HEK293 (cell line): Measurements from ENCODE around the gene NELFB.

Experiments
- CTCF ChIA-PET: fragments of 350-600 bp; formaldehyde crosslinking; extraction: SDS; loops from one replicate; lab custom pipeline; 2021; ENCODE audit warnings: antibody characterized with exemption; lab: Yijun Ruan, JAX
- POLR2A ChIA-PET: fragments of 300-600 bp; formaldehyde crosslinking; extraction: SDS; loops from one replicate; lab custom pipeline; 2020; ENCODE audit warnings: antibody characterized with exemption, inconsistent platforms; lab: Yijun Ruan, JAX
- H3K27ac ChIP-seq: fragments of 200-500 bp; sonication (Bioruptor generic); 2 replicates; pipeline ENCODE4 v1.5.1; 2014; ENCODE audit warnings: low read depth, low read length, control low read depth, inconsistent platforms; ENCODE audit errors: extremely low read depth
- H3K36me3 ChIP-seq, 2 experiments: fragments of 200-500 bp in 1 of 2; sonication (Bioruptor generic) in 1 of 2; 1 replicate in 1 of 2; 2 replicates in 1 of 2; pipeline ENCODE4 v1.5.1; 2014 to 2017; ENCODE audit warnings: inconsistent platforms in 2 of 2, low read length in 2 of 2; ENCODE audit not compliant: control insufficient read depth in 2 of 2, insufficient read depth in 1 of 2
- H3K4me1 ChIP-seq: fragments of 200-500 bp; sonication (Bioruptor generic); 2 replicates; pipeline ENCODE4 v1.5.1; 2014; ENCODE audit warnings: mild to moderate bottlenecking, low read length, inconsistent platforms; ENCODE audit not compliant: control insufficient read depth, insufficient read depth
- H3K4me3 ChIP-seq: 2 replicates; pipeline ENCODE4 v1.5.1; 2011; ENCODE audit warnings: low read depth, mild to moderate bottlenecking, control low read depth, low read length, moderate library complexity
- H3K9me3 ChIP-seq: fragments of 200-500 bp; sonication (Bioruptor generic); 2 replicates; pipeline ENCODE4 v1.5.1; 2014; ENCODE audit warnings: low read depth, low read length, inconsistent platforms; ENCODE audit not compliant: control insufficient read depth, insufficient read depth
- EGR2 ChIP-seq: fragments of 450-650 bp; formaldehyde crosslinking; IDR thresholded peaks from 2 replicates; pipeline ENCODE4 v1.5.1; 2016; ENCODE audit warnings: low read depth, missing biosample characterization, missing genetic modification characterization
- GLIS1 ChIP-seq: fragments of 450-650 bp; formaldehyde crosslinking; IDR thresholded peaks from 2 replicates; pipeline ENCODE4 v1.5.1; 2016; ENCODE audit warnings: missing biosample characterization, missing genetic modification characterization
- HIC1 ChIP-seq: fragments of 450-650 bp; formaldehyde crosslinking; IDR thresholded peaks from 2 replicates; pipeline ENCODE4 v1.5.1; 2016; ENCODE audit warnings: missing biosample characterization, missing genetic modification characterization
- HOXA7 ChIP-seq: sonication (generic); formaldehyde crosslinking; IDR thresholded peaks from 2 replicates; pipeline ENCODE4 v1.8.1; 2022; ENCODE audit warnings: missing genetic modification reagents, borderline replicate concordance
- HOXC10 ChIP-seq: sonication (generic); formaldehyde crosslinking; IDR thresholded peaks from 2 replicates; pipeline ENCODE4 v1.8.1; 2023; ENCODE audit warnings: mild to moderate bottlenecking, missing genetic modification reagents
- INSM2 ChIP-seq: fragments of 450-650 bp; formaldehyde crosslinking; IDR thresholded peaks from 2 replicates; pipeline ENCODE4 v1.5.1; 2016; ENCODE audit warnings: missing biosample characterization, missing genetic modification characterization
- KLF1 ChIP-seq: fragments of 450-650 bp; formaldehyde crosslinking; IDR thresholded peaks from 2 replicates; pipeline ENCODE4 v1.5.1; 2016; ENCODE audit warnings: missing biosample characterization, missing genetic modification characterization
- MEIS1 ChIP-seq: sonication (generic); formaldehyde crosslinking; IDR thresholded peaks from 2 replicates; pipeline ENCODE4 v1.8.1; 2022; ENCODE audit warnings: missing genetic modification reagents, mild to moderate bottlenecking, borderline replicate concordance
- SCRT2 ChIP-seq: fragments of 450-650 bp; formaldehyde crosslinking; IDR thresholded peaks from 2 replicates; pipeline ENCODE4 v1.5.1; 2016; ENCODE audit warnings: missing biosample characterization, missing genetic modification characterization
- SP2 ChIP-seq: fragments of 450-650 bp; formaldehyde crosslinking; IDR thresholded peaks from 2 replicates; pipeline ENCODE4 v1.5.1; 2016; ENCODE audit warnings: missing biosample characterization, missing genetic modification characterization
- ZBTB8A ChIP-seq: fragments of 450-650 bp; formaldehyde crosslinking; IDR thresholded peaks from 2 replicates; pipeline ENCODE4 v1.5.1; 2016; ENCODE audit warnings: missing biosample characterization, missing genetic modification characterization
- ZFP41 ChIP-seq: fragments of 450-650 bp; formaldehyde crosslinking; IDR thresholded peaks from 2 replicates; pipeline ENCODE4 v1.5.1; 2016; ENCODE audit warnings: missing biosample characterization, missing genetic modification characterization, borderline replicate concordance
- ZIC2 ChIP-seq: fragments of 450-650 bp; formaldehyde crosslinking; IDR thresholded peaks from 2 replicates; pipeline ENCODE4 v1.5.1; 2016; ENCODE audit warnings: missing biosample characterization, missing genetic modification characterization
- ZNF114 ChIP-seq: fragments of 450-650 bp; formaldehyde crosslinking; IDR thresholded peaks from 2 replicates; pipeline ENCODE4 v1.5.0; 2017; ENCODE audit warnings: missing biosample characterization, missing genetic modification characterization
- ZNF138 ChIP-seq: fragments of 450-650 bp; formaldehyde crosslinking; IDR thresholded peaks from 2 replicates; pipeline ENCODE4 v1.5.1; 2016; ENCODE audit warnings: missing biosample characterization, missing genetic modification characterization, borderline replicate concordance
- ZNF148 ChIP-seq: fragments of 450-650 bp; formaldehyde crosslinking; IDR thresholded peaks from 2 replicates; pipeline ENCODE4 v1.5.0; 2017; ENCODE audit warnings: missing biosample characterization, missing genetic modification characterization, borderline replicate concordance
- ZNF157 ChIP-seq: fragments of 450-650 bp; formaldehyde crosslinking; IDR thresholded peaks from 2 replicates; pipeline ENCODE4 v1.5.1; 2016; ENCODE audit warnings: missing biosample characterization, missing genetic modification characterization
- ZNF292 ChIP-seq: fragments of 450-650 bp; formaldehyde crosslinking; IDR thresholded peaks from 2 replicates; pipeline ENCODE4 v1.5.1; 2016; ENCODE audit warnings: low read depth, missing biosample characterization, missing genetic modification characterization, borderline replicate concordance
- ZNF302 ChIP-seq: fragments of 450-650 bp; formaldehyde crosslinking; IDR thresholded peaks from 2 replicates; pipeline ENCODE4 v1.5.1; 2016; ENCODE audit warnings: missing biosample characterization, missing genetic modification characterization, low read depth
- ZNF404 ChIP-seq: fragments of 450-650 bp; formaldehyde crosslinking; IDR thresholded peaks from 2 replicates; pipeline ENCODE4 v1.5.1; 2017; ENCODE audit warnings: missing biosample characterization, missing genetic modification characterization
- ZNF423 ChIP-seq: fragments of 450-650 bp; formaldehyde crosslinking; IDR thresholded peaks from 2 replicates; pipeline ENCODE4 v1.5.1; 2016; ENCODE audit warnings: missing biosample characterization, missing genetic modification characterization
- ZNF513 ChIP-seq: fragments of 450-650 bp; IDR thresholded peaks from 2 replicates; pipeline ENCODE4 v1.5.1; 2018; ENCODE audit warnings: missing biosample characterization, missing genetic modification characterization
- ZNF549 ChIP-seq: fragments of 450-650 bp; IDR thresholded peaks from 2 replicates; pipeline ENCODE4 v1.5.1; 2018; ENCODE audit warnings: missing biosample characterization, missing genetic modification characterization, mild to moderate bottlenecking, inconsistent platforms, moderate library complexity
- ZNF561 ChIP-seq: fragments of 450-650 bp; IDR thresholded peaks from 2 replicates; pipeline ENCODE4 v1.5.1; 2018; ENCODE audit warnings: missing biosample characterization, missing genetic modification characterization, borderline replicate concordance
- ZNF624 ChIP-seq: fragments of 450-650 bp; formaldehyde crosslinking; IDR thresholded peaks from 2 replicates; pipeline ENCODE4 v1.5.1; 2017; ENCODE audit warnings: missing biosample characterization, missing genetic modification characterization
- ZNF639 ChIP-seq: fragments of 450-650 bp; formaldehyde crosslinking; IDR thresholded peaks from 2 replicates; pipeline ENCODE4 v1.5.1; 2016; ENCODE audit warnings: missing biosample characterization, missing genetic modification characterization
- ZNF664 ChIP-seq: fragments of 450-650 bp; formaldehyde crosslinking; IDR thresholded peaks from 2 replicates; pipeline ENCODE4 v1.5.1; 2016; ENCODE audit warnings: missing biosample characterization, missing genetic modification characterization
- ZNF768 ChIP-seq: fragments of 450-650 bp; formaldehyde crosslinking; IDR thresholded peaks from 2 replicates; pipeline ENCODE4 v1.5.1; 2018; ENCODE audit warnings: missing biosample characterization, mild to moderate bottlenecking, missing genetic modification characterization

Gene NELFB

GRCh38 chr9:137311171-137311985, 56.3 kb downstream of the NELFB start:
- ChIA-PET POLR2A (interaction anchor here (1.3 to 5.4 kb wide), 3 partner anchors 9 to 68 kb away, joined by 3 to 40 read pairs (median 4); partner anchors contain the start of gene NRARP), CTCF (interaction anchor here (0.8 to 2.1 kb wide), 2 partner anchors 9 kb away, joined by 6 read pairs; partner anchors contain the start of gene NRARP)
- TF ChIP-seq ZNF664 (tag by site-specific recombination) (no peak), ZNF292 (tag by site-specific recombination) (no peak), SCRT2 (tag by site-specific recombination) (0 out of 2 replicates have a peak, but pooled peaks have one; percentile 26), ZNF302 (tag by site-specific recombination) (no peak), INSM2 (tag by site-specific recombination) (no peak), ZNF561 (tag by site-specific recombination) (no peak), EGR2 (tag by site-specific recombination) (no peak), ZNF639 (tag by site-specific recombination) (no peak), ZIC2 (tag by site-specific recombination) (peak; percentile 34), ZBTB8A (peak; percentile 14; the same call in 1 of the 2 replicates), HOXA7 (CRISPR knock-in tag) (no peak), MEIS1 (no peak), ZNF157 (no peak), SP2 (tag by site-specific recombination) (no peak), ZNF114 (tag by site-specific recombination) (no peak), ZNF423 (tag by site-specific recombination) (no peak), HIC1 (tag by site-specific recombination) (peak; percentile 36; the same call in 1 of the 2 replicates), ZNF404 (tag by site-specific recombination) (no peak), ZNF624 (tag by site-specific recombination) (no peak), ZNF138 (tag by site-specific recombination) (no peak), ZNF513 (tag by site-specific recombination) (no peak), ZNF549 (tag by site-specific recombination) (no peak), ZFP41 (tag by site-specific recombination) (no peak), ZNF768 (tag by site-specific recombination) (no peak), HOXC10 (CRISPR knock-in tag) (no peak), ZNF148 (tag by site-specific recombination) (no peak), GLIS1 (no peak), KLF1 (peak; percentile 81)
- Histone ChIP-seq H3K4me1 (no peaks in the 10 kb centered on the region; the same call in 1 of the 2 replicates), H3K27ac (no peak overlapping the region), H3K36me3 (no peaks in the 10 kb centered on the region), H3K4me3 (no peak overlapping the region), H3K9me3 (no peaks in the 10 kb centered on the region)
